G401.6 (cell line): ENCODE results near the gene CNTNAP1.
"Not testable (repeated sequence)": the region's sequence is repeated elsewhere in the genome, so short reads cannot be mapped to it uniquely, and the experiment has no call there.

Experiments
- FAIRE-seq: peaks from 2 replicates; lab custom pipeline; 2012; peaks lifted over from hg19 to GRCh38; lab: Jason Lieb, UNC

The CNTNAP1 gene

DNA sequence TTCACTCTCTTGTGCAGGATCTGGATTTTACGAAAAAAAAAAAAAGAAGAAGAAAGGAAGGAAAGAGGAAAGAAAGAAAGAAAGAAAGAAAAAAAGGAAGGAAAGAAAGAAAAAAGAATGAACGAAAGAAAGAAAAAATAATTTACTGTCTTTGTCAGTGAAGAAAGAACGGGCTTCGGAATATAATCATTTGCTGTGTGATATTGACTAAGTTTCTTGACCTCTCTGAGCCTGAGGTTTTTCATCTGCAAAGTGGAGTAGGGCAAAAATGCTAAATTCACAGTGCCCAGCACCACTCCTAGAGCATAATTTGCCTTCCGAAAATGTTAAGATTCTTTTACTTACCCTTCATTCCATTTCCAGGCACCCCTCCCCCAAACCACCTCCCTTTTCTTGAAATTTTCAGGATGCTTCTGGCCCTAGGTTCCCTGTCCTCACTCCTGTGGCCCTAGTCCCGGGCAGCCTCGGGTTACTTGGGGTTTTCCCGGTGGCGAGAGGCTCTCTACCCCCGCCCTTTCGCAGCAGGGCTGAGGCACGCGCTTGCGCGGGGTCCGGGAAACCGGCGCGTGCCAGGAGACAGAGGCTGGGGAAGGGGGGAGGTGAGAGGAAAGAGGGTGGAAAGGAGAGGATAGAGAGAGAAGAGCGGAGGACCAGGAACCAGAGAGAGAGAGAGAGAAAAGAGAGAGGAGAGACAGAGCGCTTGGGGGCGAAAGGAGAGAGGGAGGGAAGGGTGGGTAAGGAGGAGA lies at the start of gene CNTNAP1:
Gene CNTNAP1 (plus strand): TSS at position 556 of the 746 bp plus-strand sequence. CDS start 299 bp downstream, outside the sequence.
- FAIRE-seq, result peak; percentile 87

DNA sequence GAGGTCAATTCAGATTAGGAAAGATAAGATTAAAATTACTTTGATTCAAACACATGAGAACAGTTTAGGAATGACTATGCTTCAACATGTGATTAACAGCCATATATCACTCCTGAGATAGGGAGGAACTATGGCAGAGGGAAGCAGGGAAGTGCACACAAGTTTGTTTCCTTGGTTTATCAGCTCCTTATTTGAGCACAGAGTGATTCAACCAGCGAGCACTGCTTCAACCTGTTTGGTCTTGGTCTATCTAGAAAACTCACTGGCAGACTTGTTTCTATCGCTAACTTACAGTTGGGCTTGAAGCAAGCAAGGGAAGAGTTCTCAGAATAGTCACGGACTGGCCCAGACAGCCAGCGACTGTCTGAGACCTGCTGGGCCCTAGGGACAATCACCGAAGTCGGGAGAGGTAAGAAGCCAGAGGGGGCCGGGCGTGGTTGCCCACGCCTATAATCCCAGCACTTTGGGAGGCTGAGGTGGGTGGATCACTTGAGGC lies 49.3 kb upstream of the CNTNAP1 start:
- no peak for FAIRE-seq

DNA sequence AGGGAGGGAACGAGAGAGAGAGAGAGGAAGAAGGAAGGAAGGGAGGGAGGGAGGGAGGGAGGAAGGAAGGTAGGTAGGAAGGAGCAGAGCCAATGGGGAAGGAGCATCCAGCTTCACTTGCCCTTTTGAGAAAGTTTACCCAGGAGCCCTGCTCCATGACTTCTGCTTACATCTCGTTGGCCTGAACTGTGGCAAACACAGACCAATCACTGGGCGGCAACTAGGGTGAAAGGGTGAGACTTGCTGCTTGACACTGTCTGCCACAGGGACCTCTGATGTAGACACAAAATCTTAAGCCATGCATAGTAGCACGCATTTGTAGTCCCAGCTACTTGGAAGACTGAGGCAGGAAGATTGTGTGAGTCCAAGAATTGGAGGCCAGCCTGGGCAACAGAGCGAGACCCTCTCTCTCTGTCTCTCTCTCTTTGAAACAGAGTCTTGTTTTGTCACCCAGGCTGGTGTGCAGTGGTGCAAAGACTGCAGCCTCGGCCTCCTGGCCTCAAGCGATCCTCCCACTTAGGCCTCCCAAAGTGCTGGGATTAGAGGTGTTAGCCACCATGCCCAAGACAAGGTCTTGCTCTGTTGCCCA lies 42.7 kb upstream of the CNTNAP1 start:
- FAIRE-seq, result no peak

DNA sequence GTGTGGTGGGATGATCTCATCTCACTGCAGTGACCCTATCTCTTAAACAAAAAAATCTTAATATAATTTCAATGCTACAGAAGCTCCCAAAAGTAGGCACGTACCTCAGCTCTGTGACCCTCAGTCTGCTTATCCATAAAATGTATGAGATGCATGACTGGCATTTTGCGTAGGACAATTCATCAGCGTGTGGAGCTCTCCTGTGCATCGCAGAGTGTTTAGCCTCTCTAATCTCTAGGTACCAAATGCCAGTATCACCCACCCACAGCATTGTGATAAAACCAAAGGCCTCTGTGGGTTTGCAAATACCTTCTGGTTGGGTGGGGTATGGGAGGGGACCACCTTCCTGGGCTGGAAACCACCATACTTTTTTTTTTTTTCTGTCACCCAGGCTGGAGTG lies 42.2 kb upstream of the CNTNAP1 start:
- no peak for FAIRE-seq

DNA sequence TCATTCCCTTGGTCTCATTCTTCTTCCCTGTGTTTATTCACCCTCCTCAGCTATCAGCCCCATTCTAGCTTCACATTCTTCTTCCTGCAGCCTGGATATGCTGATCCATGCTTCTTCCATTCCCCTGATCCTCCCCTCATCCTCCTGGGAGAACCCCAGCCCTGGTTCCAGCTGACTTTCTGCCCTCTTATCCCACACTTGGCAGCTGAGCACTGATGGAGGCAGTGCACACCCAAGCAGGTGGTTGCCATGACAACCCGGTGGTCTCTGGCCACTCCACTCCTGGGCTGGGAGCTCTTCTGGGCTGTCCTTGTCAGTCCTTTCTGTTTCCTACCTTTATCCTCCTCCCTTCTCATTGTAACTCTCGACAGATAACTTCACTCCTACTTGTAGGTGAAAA lies 40.0 kb upstream of the CNTNAP1 start:
- FAIRE-seq, result no peak

DNA sequence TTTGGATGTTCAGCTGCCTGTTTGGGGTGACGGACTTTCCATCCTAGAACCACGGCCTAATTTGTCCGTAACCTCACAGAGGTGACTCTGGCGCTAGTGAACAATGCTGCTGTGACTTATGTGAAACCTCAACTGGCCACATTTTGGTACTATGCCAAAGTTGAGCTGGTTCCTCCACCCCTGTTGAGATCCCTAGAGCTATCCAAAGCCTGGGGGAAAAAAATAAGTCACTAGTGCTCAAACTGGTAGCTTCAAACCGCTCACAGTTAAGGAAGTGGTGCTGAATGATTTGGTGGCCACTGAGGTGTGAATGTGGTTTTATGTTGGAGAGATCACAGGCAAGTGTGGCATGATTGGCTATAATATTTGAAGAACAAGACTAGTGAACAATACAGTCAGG lies 34.6 kb upstream of the CNTNAP1 start:
- no peak for FAIRE-seq

DNA sequence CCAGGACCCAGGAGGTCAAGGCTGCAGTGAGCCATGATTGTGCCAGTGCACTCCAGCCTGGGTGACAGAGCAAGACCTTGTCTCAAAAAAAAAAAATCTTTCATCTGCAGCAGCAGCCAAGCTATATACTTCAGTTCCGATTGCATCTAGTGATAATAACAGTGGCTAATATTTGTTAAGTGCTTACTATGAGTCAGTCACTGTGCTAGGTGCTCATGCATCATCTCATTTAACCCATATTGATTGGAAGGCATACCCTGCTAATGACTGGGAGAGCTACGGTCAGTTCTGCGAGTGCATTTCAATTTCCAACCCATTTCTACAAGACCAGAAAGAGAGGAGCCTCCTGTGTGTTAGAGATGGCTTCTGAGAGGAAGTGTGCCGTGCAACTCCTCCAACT lies 30.9 kb upstream of the CNTNAP1 start:
- FAIRE-seq, result no peak

DNA sequence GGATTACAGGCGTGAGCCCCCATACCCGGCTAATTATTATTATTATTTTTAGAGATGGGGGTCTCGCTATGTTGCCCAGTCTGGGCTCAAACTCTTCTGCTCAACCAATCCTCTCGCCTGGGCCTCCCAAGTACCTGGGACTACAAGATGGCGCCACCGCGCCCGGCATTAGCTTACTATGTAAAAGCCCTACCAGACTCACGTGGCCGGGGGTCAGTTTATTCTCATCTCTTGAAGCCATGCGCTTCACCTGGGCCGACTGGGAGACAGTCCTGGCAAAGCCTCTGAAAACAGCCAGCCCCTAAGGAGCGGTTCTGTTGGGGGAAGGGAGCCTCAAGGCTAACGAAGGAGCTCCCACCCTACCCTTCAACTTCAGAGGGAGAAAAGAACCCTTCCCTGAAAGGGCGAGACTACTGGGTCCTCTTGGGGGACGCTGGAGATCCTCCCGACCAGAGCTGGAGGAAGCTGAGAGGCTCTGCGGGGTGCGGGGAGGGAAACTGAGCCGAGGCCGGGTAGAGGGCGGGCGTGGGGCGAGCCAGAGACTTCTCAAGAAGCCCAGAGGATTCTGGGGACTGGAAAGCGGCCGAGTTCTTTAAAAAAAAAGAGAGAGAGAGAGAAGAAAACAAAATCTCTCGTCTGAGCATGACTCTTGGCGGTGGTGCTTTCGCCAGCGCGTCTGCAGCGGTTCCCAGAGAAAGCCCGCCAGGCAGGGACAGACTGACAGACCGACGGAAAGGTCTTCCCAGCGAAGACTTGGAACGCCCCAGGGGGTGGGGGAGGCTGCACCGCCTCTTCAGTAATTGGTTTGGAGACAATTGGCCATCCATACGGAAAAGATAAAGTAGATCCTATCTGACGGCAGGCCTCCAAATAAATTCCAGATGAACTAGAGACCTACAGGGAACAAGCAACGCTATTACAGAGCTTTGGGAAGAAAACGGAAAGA lies 28.9 kb upstream of the CNTNAP1 start:
- FAIRE-seq, result no peak

DNA sequence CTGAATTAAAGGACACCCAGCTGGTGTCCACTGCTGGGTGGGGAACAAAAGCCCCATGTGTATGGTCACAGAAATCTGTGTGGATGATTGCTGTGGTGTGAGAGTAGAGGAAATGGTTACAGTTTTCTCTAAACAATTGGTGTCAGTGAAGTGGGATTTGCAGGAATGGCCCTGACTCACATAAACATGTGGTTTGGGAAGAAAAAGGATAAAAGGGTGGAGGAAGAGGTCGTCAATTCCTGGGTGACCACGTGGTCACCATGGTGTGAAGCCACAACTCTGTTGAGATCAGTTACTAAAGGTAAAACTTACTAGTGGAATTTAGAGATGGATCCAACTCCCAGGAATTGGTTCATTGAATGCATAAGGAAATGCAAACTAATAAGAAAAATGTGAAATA lies 26.8 kb upstream of the CNTNAP1 start:
- no peak for FAIRE-seq

DNA sequence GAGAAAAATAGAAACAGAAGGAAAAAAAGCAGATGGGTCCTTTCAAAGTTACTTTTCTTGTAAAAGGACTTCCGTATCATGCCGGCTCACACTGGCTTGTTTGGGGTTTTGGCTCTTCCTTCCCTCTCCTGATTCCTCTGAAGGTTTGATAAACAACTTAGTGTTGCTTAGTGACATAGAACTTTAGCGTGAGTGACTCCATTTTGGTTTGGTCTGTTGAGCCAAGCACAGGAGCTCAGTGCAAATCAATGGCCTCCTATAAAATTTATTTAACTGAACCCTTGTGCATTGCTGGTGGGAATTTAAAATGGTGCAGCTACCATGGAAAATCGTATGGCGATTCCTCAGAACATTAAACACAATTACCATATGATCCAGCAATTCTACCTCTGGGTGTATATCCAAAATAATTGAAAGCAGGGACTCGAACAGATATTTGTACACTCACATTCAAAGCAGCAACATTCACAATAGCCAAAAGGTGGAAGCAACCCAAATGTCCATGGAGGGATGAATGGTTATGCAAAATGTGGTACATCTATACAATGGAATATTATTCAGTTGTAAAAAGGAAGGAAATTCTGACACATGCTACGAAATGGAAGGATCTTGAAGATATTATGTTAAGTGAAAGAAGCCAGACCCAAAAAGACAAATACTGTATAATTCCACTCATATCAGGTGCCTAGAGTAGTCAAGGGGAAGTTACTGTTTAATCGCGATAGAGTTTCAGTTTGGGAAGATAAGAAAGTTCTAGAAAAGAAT lies 24.3 kb upstream of the CNTNAP1 start:
- FAIRE-seq, result no peak

DNA sequence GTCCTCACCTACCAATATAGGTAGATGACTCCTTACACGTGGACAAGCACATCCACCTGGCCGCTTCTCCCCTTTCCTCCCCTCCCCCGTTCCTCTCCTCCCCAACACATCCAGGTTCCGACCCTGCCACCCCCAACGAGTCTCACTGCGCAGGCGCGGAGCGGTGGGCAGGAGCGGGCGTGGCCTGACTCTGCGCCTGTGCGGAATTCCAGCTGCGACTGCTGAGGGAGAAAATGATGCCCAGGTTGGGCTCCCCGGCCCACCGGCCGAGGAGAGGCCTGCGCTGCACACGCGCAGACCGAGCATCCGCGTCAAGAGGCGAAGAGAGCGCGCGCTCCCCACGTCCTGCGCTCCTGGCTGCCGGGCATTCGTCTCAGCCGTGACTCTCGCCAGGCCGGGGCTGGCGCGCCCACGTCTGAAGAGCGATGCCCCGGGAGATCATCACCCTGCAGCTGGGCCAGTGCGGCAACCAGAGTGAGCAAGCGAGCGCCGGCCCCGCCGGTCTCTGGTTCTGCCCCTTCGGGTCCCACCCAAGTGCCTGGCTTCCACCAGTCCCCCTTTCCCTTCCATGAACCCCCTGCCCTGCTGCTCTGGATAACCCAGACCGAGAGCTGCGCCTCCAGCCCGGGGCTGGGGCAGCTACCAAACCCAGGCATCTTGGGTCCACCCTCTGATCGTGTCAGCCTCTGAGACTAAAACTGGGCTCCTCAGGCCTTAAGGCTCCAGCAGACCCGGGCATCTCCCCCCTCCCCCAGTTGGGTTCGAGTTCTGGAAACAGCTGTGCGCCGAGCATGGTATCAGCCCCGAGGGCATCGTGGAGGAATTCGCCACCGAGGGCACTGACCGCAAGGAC lies 23.0 kb upstream of the CNTNAP1 start, which contains the start of gene TUBG2:
Gene TUBG2 (plus strand): TSS at position 206 of the 853 bp plus-strand sequence. CDS start 220 bp downstream, at position 426.
- FAIRE-seq, result no peak

DNA sequence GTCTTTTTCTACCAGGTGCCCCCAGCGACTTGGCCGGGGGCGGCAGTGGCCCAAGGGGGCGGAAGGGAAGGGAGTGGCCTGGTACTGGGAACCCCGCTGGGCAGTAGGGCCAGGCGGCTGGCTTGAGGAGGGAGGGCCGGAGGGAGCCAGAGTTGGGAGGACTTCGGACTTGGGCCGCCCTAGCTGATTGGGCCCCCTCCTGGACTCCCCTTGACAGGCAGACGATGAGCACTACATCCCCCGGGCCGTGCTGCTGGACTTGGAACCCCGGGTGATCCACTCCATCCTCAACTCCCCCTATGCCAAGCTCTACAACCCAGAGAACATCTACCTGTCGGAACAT lies 22.4 kb upstream of the CNTNAP1 start:
- not testable (repeated sequence) for FAIRE-seq

DNA sequence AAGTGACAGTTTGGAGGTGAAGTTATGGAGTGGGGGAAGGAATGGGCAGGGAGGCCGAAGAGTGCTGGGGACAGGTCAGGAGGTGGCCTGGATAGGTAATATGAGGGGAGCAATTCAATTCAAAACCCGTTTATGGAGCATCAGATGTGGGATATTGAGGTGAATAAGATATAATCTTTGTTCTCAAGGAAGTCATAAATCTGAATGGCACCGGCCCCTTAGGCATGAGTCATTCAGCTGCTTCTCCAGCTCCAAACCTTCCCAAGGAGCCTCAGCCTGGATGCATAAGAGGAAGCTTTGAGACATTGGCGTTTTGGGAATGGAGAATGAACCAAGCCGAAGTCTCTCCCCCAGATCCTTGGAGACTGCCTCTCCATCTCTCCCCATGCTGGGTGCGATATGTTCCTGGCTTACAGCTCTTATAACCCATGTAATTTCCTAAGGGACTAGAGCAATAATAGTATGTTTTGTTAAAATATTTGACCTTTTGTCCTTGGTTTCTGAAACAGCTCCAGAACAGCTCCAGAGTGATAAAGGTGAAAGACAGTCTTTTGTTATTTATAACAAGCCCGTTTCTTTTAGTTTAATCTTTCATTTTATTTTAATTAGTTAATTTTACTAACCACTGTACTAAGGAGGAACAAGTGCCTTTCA lies 21.5 kb upstream of the CNTNAP1 start:
- FAIRE-seq, result no peak

DNA sequence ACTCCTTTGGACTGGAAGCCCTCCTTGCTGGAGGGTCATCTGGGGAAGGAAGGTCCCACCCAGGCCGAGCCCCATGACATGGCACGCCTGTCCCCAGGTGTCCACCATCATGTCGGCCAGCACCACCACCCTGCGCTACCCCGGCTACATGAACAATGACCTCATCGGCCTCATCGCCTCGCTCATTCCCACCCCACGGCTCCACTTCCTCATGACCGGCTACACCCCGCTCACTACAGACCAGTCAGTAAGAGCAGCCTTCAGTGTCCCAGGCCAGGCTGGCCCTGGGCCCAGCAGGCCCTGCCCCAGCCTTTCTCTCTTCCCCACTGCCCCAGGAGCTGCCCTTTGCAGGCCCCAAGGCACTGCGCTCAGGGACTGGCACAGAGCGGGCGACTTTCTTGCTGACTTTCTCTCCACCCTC lies 16.7 kb upstream of the CNTNAP1 start:
- FAIRE-seq, result no peak

DNA sequence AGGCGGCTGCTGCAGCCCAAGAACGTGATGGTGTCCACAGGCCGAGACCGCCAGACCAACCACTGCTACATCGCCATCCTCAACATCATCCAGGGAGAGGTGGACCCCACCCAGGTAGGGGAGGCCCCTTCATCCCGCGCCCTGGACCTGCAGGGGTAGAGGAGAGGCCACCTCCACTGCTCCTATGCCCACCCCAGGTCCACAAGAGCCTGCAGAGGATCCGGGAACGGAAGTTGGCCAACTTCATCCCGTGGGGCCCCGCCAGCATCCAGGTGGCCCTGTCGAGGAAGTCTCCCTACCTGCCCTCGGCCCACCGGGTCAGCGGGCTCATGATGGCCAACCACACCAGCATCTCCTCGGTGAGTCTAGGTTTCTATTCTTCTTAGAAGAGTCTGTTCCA lies 16.2 kb upstream of the CNTNAP1 start:
- not testable (repeated sequence) for FAIRE-seq

DNA sequence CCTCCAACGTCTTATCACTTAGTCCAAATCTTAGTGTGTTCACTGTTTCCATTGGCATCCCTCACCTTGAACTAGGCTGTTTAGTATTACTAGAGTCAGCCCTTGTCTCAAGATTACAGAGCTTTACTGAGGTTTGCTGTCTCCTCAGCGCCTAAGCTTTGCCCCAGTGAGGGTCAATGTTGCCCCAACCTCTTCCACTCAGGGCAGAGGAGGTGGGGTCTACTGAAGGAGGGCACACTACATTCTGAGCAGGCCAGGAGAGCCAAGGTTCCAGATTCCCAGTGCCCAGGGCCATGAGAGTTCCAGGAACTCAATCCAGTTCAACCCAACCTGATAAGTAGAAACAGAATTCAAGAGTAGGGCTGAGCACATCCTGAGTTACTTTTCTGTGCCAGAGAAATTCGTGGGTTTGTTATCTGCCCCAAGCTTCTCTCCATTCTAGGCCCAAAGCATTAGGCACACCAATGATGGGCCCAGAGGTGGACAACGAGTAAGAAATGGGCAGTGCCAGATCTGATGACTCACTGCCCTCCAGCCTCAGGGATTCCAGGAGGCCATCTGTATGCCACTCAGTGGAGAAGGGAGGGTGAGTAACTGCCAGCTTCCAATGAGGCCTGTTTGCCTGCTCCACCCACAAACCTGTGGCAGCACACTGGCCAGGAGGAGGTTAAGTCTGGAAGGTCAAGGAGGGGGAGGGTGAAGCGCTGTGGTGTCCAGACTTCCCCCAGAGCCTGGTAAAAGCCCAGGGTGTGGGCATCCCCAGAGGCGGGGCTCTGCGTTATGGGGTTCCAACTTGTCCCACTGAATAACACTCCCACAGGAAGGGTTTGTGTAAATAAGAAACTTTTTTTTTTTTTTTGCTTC lies 15.0 kb upstream of the CNTNAP1 start:
- no peak for FAIRE-seq

DNA sequence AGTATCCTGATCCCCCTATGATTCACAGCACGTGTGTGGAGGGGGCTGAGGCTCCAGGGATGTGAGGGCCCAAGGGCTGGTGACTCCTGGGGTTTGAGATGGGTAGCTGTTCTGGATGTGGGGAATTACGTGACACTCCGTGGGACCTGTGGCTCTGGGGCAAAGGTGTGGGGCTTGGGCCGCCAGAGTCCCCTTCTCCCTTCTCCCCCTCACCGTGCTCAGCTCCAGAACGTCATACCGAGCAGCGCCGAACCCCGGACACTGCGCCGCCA lies 12.7 kb upstream of the CNTNAP1 start:
- no peak for FAIRE-seq

DNA sequence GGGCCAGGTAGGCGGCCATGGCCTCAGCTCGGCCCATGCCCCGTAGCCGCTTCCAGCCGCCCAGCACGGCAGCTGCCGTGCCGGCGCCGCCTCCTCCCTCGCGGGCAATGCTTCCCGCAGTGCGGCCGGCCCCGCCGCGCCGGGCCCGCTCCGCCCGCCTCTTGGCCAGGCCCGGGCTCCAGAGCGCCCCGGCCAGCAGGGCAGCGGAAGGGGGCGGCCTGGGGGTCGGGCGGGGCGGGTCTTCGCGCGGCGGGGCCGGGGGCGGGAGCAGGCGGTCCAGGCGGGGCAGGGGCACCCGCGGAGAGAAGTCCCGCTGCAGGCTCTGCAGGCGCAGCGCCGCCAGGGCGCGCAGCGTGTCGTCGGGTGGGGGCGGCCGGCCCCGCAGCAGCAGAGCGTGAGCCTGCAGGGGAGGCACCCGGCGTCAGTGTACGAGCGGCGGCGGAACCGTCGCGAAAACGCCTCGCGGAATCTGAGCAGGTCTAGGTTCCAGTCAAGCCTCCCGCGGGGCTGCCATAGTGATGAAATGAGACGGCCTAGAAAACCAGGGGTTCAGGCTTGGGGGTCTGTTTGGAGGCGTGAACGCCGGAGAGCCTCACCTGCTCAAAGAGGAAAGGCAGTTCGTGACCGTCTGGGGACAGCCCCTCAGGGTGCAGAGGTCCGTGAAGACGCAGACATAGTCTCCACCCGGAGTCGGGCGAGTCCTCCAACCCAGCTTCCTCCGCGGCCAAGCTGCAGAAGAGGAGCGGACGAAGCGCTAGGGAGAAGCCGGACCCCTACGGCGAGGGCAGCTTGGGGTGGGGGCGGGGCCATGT lies 12.1 kb upstream of the CNTNAP1 start:
- FAIRE-seq, result no peak
